Vagina (tissue), 2 donors: ENCODE results near the gene TRAPPC2. TPM values are rescaled to one million over a fixed set of nuclear protein-coding genes. Genes with fewer than 3 reads are reported as not detected.

Experiments used
- DNase-seq, 2 donors: peaks; one replicate each; pipeline ENCODE4 v3.0.0-alpha.2; 2017; ENCODE audit errors: extremely low spot score in 2 of 2
- H3K27ac ChIP-seq: fragments of 200-600 bp; sonication (generic); one replicate; pipeline ENCODE4 v1.5.1; 2019
- H3K27me3 ChIP-seq: fragments of 200-600 bp; sonication (generic); one replicate; pipeline ENCODE4 v1.5.1; 2019
- H3K36me3 ChIP-seq, 2 donors: fragments of 200-600 bp; sonication (generic); one replicate each; pipeline ENCODE4 v1.5.1; 2017 to 2019
- H3K4me1 ChIP-seq: fragments of 200-600 bp; sonication (generic); one replicate; pipeline ENCODE4 v1.5.1; 2019
- H3K4me3 ChIP-seq, 2 donors: fragments of 200-600 bp; sonication (generic); 1 replicate in 1 of 2; 2 replicates in 1 of 2; pipeline ENCODE4 v1.5.1; 2016 to 2019
- H3K9me3 ChIP-seq: fragments of 200-600 bp; sonication (generic); one replicate; pipeline ENCODE4 v1.5.1; 2019
- CTCF ChIP-seq, 3 experiments: fragments of 450-650 bp in 2 of 3; fragments of 200-600 bp in 1 of 3; sonication (generic) in 1 of 3; IDR thresholded peaks; one replicate each; pipeline ENCODE4 v1.5.1; 2017 to 2019; ENCODE audit warnings: antibody characterized with exemption in 3 of 3, mild to moderate bottlenecking in 2 of 3, moderate library complexity in 2 of 3
- POLR2A ChIP-seq, 2 donors: fragments of 450-650 bp; IDR thresholded peaks; one replicate each; pipeline ENCODE4 v1.6.1; 2017; ENCODE audit warnings: antibody characterized with exemption in 2 of 2, mild to moderate bottlenecking in 2 of 2, moderate library complexity in 2 of 2
- POLR2AphosphoS5 ChIP-seq, 2 donors: sonication (generic); formaldehyde crosslinking; IDR thresholded peaks; one replicate each; pipeline ENCODE4 v1.9.0; 2017; ENCODE audit warnings: antibody characterized with exemption in 2 of 2, mild to moderate bottlenecking in 2 of 2, low read depth in 1 of 2; ENCODE audit not compliant: insufficient read depth in 1 of 2
- intact Hi-C: fragments of 100-400 bp; cut with DNase I; formaldehyde crosslinking; loops from one replicate; pipeline ENCODE4 v1.15.1; 2023
- total RNA-seq: library from RNA; depleted of rRNA; stranded (reverse); fragments of >200 nt; gene quantifications from one replicate; pipeline ENCODE4 v1.2.3, GENCODE V29; 2016

TRAPPC2 gene
- total RNA-seq, 1 donor from 2014 or later, result 14.2 TPM

GRCh38 chrX:13700380-13700779, 34.0 kb downstream of the TRAPPC2 start:
- Histone ChIP-seq H3K27me3 (no peaks in the 10 kb centered on the region), H3K4me1 (peaks cover 37% of the 10 kb centered on the region), H3K4me3 (no peak overlapping the region), H3K9me3 (no peaks in the 10 kb centered on the region), H3K27ac (no peak overlapping the region), H3K36me3 (no peaks in the 10 kb centered on the region)
- intact Hi-C loops, result no loop called here
- TF ChIP-seq POLR2A (IDR thresholded peaks at IDR 0.05), result no peak
- TF ChIP-seq POLR2AphosphoS5 (IDR thresholded peaks at IDR 0.05; ENCODE audit: insufficient read depth in 1 of 2, low read depth in 1 of 2), result no peak
- TF ChIP-seq CTCF (IDR thresholded peaks at IDR 0.05), result no peak
- no peak for DNase-seq

- H3K36me3 ChIP-seq, result no peaks in the 10 kb centered on the region
- no peaks in the 10 kb centered on the region for H3K9me3 ChIP-seq
- no peak overlapping the region for H3K27ac ChIP-seq
- intact Hi-C loops, result no loop called here
- no peak overlapping the region for H3K4me3 ChIP-seq
- DNase-seq, result no peak
- H3K4me1 ChIP-seq, result peaks cover 47% of the 10 kb centered on the region
- TF ChIP-seq CTCF (IDR thresholded peaks at IDR 0.05), result no peak
- TF ChIP-seq POLR2AphosphoS5 (IDR thresholded peaks at IDR 0.05; ENCODE audit: insufficient read depth in 1 of 2, low read depth in 1 of 2), result no peak
- TF ChIP-seq POLR2A (IDR thresholded peaks at IDR 0.05), result no peak
- no peaks in the 10 kb centered on the region for H3K27me3 ChIP-seq
Observed at GRCh38 chrX:13699183-13699826, 35.1 kb downstream of the TRAPPC2 start.

- Histone ChIP-seq H3K36me3 (no peaks in the 10 kb centered on the region), H3K27ac (no peak overlapping the region), H3K4me1 (peaks cover 51% of the 10 kb centered on the region), H3K27me3 (no peaks in the 10 kb centered on the region), H3K4me3 (no peak overlapping the region), H3K9me3 (no peaks in the 10 kb centered on the region)
- intact Hi-C loops, result no loop called here
- no peak for DNase-seq
- no peak for TF ChIP-seq POLR2A (IDR thresholded peaks at IDR 0.05)
- no peak for TF ChIP-seq CTCF (IDR thresholded peaks at IDR 0.05)
- TF ChIP-seq POLR2AphosphoS5 (IDR thresholded peaks at IDR 0.05; ENCODE audit: insufficient read depth in 1 of 2, low read depth in 1 of 2), result no peak
Observed at GRCh38 chrX:13698432-13698831, 36.0 kb downstream of the TRAPPC2 start.

- no peaks in the 10 kb centered on the region for H3K36me3 ChIP-seq
- H3K27me3 ChIP-seq, result no peaks in the 10 kb centered on the region
- no peak overlapping the region for H3K4me3 ChIP-seq
- peaks cover 54% of the 10 kb centered on the region for H3K4me1 ChIP-seq
- TF ChIP-seq CTCF (IDR thresholded peaks at IDR 0.05), result no peak
- no peak for TF ChIP-seq POLR2AphosphoS5 (IDR thresholded peaks at IDR 0.05; ENCODE audit: insufficient read depth in 1 of 2, low read depth in 1 of 2)
- TF ChIP-seq POLR2A (IDR thresholded peaks at IDR 0.05), result no peak
- H3K9me3 ChIP-seq, result no peaks in the 10 kb centered on the region
- intact Hi-C loops, result no loop called here
- DNase-seq, result no peak
- no peak overlapping the region for H3K27ac ChIP-seq
Observed at GRCh38 chrX:13697976-13698375, 36.4 kb downstream of the TRAPPC2 start.

- no peaks in the 10 kb centered on the region for H3K36me3 ChIP-seq
- TF ChIP-seq POLR2AphosphoS5 (IDR thresholded peaks at IDR 0.05; ENCODE audit: insufficient read depth in 1 of 2, low read depth in 1 of 2), result no peak
- H3K4me1 ChIP-seq, result peaks cover 59% of the 10 kb centered on the region
- H3K27me3 ChIP-seq, result no peaks in the 10 kb centered on the region
- H3K4me3 ChIP-seq, result no peak overlapping the region
- intact Hi-C loops, result no loop called here
- DNase-seq, result no peak
- H3K9me3 ChIP-seq, result no peaks in the 10 kb centered on the region
- H3K27ac ChIP-seq, result no peak overlapping the region
Observed at GRCh38 chrX:13697455-13697854, 37.0 kb downstream of the TRAPPC2 start.
